ENCODE data around the gene FAM168B.
"Not testable (repeated sequence)": the region's sequence is repeated elsewhere in the genome, so short reads cannot be mapped to it uniquely, and the experiment has no call there.

Gene FAM168B

DNA sequence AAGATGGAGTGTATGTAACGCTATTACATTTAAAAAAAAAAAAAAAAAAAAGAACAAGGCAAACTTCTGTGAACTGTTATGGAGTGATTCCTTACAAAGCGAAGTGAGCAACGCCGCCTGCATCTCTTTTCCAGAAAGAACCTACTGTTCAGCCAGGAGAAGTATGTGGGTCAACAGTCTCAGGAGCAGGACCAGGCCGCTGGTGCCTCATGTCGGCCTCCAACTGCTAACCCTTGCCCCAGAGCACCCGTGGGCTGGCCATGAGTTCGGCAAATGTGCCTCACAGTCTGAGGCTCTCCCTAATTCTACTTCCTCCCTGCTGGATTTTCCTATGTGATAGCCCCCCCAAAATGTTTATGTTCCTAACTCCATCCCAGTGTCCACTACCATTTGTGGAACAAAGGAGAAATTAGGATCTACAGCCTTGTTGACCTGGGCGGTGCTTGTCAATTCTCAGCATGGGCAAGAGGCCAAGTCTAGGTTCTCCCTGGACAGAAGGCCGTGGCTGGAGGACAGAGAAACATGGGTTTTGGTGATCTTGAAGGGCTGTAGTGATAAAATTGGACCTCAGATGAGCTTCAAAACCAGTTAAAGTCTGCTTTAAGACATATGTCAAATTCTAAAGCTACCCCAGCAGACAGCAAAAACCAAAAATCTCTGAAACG, 15.9 kb downstream of the FAM168B start:
- H3K36me3 Mint-ChIP-seq = peaks cover 99% of the 10 kb centered on the region
- H3K4me3 Mint-ChIP-seq = no peak overlapping the region
- H3K27ac Mint-ChIP-seq = peak overlapping the region; percentile 67
- ATAC-seq (no peak), DNase-seq (ENCODE audit: low spot score in 2 of 2) (no peak)
- peaks cover 68% of the 10 kb centered on the region for H3K4me1 Mint-ChIP-seq
- H3K9me3 Mint-ChIP-seq = no peaks in the 10 kb centered on the region

DNA sequence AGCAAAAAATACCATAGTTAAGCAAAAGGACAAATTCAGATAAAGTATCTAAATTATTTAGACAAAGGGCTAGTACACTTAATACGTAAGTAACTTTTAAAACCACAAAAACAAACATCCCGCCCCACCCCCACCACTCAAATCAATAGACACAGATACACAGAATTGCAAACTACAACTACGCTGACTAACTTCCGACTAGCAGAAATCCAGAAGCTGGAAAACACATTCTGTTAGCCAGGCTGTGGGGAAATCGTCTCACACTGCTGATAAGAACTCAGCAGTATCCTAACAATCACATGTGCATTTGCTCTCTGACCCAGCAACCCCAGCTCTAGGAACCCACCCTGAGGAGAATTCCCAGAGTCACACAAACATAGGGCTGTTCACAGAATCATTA, 16.6 kb downstream of the FAM168B start:
- Mint-ChIP-seq H3K27ac (peak overlapping the region; percentile 84), H3K36me3 (peaks cover 99% of the 10 kb centered on the region), H3K9me3 (no peaks in the 10 kb centered on the region), H3K4me3 (no peak overlapping the region), H3K4me1 (peaks cover 66% of the 10 kb centered on the region)
- no peak for DNase-seq (ENCODE audit: low spot score in 2 of 2)
- ATAC-seq = no peak

DNA sequence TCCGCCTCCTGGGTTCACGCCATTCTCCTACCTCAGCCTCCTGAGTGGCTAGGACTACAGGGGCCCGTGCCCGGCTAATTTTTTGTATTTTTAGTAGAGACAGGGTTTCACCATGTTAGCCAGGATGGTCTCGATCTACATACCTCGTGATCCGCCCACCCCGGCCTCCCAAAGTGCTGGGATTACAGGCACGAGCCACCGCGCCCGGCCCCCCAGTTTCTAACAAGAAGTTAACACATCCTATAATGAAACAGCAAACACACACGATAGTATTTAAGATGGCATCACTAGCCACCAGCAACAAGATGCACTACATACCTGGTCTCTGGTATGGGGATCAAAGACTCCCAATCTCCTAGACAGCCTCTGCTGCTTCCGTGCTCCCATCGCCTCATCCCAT, 17.7 kb downstream of the FAM168B start:
- H3K4me3 Mint-ChIP-seq; H3K9me3 Mint-ChIP-seq; DNase-seq (ENCODE audit: low spot score in 2 of 2); ATAC-seq: not testable (repeated sequence)
- peaks cover 56% of the 10 kb centered on the region for H3K4me1 Mint-ChIP-seq
- H3K27ac Mint-ChIP-seq = peak overlapping the region; percentile 84
- H3K36me3 Mint-ChIP-seq = peaks cover 100% of the 10 kb centered on the region

DNA sequence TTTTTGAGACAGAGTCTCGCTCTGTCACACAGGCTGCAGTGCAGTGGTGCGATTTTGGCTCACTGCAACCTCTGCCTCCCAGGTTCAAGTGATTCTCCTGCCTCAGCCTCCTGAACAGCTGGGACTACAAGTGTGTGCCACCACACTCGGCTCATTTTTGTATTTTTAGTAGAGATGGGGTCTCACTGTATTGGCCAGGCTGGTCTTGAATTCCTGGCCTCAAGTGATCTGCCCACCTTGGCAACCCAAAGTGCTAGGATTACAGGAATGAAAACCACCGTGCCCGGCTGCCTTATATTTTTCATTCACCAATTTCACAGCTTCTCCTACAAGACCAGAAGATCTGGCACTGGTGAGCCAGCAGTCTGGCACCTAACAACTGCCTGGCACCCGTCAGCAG, 25.1 kb downstream of the FAM168B start:
- DNase-seq (ENCODE audit: low spot score in 2 of 2); H3K4me3 Mint-ChIP-seq; H3K9me3 Mint-ChIP-seq; ATAC-seq; H3K27ac Mint-ChIP-seq: not testable (repeated sequence)
- H3K36me3 Mint-ChIP-seq = peaks cover 98% of the 10 kb centered on the region
- H3K4me1 Mint-ChIP-seq = peaks cover 42% of the 10 kb centered on the region

DNA sequence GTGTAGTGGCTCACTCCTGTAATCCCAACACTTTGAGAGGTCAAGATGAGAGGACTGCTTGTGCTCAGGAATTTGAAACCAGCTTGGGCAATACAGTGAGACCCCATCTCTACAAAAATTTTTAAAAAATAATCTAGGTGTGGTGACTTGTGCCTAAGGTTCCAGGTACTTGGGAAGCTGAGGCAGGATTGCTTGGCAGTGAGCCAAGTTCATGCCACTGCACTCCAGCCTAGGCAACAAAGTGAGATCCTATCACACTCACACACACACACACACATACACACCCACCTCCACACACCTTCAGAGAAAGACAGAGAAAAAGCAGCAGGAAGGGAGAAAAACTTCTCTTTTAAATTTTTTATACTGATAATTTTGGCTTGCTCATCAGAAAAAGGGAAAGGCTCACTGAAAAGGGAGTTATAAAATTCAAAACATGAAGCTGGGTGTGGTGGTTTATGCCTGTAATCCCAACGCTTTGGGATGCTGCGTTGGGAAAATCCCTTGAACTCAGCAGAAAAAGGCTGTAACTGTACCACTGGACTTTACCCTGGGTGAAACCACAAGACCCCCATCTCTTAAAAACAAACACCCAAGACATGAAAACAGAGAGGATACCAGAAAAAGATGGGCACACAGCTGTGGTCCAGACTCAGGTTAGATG, 25.7 kb downstream of the FAM168B start:
- ATAC-seq (no peak), DNase-seq (ENCODE audit: low spot score in 2 of 2) (no peak)
- Mint-ChIP-seq H3K36me3 (peaks cover 97% of the 10 kb centered on the region), H3K4me3 (no peak overlapping the region), H3K4me1 (peaks cover 44% of the 10 kb centered on the region), H3K9me3 (no peaks in the 10 kb centered on the region), H3K27ac (peak overlapping the region; percentile 62)

DNA sequence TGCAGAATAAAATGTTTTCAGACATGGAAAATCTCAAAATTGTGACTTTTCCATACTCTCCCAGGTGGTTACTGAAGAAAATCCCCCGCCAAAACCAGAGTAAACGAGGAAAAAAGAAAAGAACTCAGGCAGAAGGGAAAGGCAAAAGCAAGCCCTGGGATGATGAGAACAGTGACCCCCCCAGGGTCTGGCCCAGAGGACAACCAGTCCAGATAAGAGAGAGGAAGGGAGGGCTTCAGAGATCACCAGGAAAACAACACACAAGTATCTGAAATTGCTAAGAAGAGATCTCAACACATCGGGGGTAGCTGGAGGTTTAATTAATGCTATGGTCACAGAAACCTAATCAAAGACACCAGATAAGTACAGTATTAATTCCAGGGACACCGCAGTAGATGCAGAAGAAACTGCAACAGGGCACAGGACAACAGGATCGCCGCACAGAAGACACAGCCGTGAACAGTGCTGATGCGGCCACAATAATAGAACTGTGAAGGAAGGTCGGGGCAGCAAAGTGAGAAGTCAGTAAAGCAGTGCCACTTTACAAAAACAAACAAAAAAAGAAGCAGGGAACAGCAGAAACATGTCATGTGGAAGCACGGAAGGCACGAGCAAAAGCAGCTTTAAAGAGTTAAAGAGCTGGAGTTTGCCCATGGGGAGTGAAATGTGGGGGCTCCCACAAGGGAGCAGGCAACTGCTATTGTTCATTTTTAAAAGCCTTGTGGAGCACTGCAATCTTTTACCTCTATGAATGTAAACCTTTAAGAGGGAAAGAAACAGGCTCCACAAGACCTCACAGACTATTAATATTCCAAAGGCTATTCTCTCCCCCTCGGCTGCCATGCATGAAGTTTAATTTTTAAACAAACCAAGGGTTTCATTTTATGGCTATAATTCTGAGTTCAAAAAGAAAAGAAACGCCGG, 28.4 kb downstream of the FAM168B start:
- Mint-ChIP-seq H3K9me3 (no peaks in the 10 kb centered on the region), H3K27ac (no peak overlapping the region), H3K36me3 (peaks cover 97% of the 10 kb centered on the region), H3K4me1 (peaks cover 58% of the 10 kb centered on the region), H3K4me3 (no peak overlapping the region)
- no peak for DNase-seq (ENCODE audit: low spot score in 2 of 2)
- ATAC-seq = no peak

DNA sequence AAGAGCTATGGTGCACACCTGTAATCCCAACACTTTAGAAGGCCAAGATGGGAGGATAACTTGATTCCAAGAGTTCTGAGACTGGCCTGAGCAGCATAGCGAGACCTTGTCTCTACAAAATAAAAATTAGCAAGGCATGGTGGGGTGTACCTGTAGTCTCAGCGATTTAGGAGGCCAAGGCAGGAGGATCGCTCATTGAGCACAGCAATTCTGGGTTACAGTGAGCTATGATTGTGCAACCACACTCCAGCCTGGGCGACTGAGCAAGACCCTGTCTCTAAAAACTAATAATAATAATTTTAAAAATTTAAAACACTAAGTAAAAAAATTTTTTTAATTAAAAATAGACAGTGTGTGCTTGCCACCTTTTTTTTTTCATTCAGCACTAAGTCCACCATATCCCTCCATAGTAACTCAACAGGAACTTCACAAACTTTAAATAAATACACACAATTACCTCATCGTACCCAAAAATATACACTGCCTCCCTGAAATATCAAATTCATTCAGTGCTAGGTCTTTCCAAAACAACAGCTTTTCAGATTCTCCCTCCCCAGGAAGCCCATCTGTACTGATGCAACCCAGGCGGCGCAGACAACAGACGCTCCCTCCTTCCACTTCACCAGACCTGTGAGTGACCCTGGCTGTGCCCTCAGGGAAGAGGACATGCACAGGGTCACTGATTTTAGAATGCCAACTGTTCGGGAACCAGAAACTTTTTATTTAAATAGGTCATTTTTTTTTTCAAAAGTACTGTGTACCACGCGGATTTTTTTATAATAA, 29.6 kb downstream of the FAM168B start:
- H3K4me3 Mint-ChIP-seq = no peak overlapping the region
- DNase-seq (ENCODE audit: low spot score in 2 of 2) = no peak
- H3K9me3 Mint-ChIP-seq = no peaks in the 10 kb centered on the region
- ATAC-seq = no peak
- no peak overlapping the region for H3K27ac Mint-ChIP-seq
- H3K4me1 Mint-ChIP-seq = peaks cover 65% of the 10 kb centered on the region
- peaks cover 97% of the 10 kb centered on the region for H3K36me3 Mint-ChIP-seq

DNA sequence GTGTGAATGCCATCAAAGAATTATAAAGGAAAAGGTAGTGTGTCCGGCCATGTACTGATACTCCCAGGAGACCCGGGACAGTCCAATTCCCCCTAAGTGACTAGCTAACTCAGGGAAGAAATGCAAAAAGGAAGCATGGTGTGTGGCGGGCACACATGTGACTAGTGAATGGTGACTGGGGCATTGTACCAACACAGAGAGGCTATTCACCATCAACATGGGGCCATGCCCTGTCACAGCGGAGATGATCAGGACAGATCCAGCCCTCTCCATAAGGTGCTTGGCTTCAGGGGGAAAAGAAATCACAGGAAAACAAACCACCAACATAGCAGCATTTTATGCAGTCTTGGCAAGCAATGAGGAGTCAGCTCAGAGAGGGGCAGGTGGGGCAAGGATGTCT, 34.3 kb downstream of the FAM168B start:
- DNase-seq (ENCODE audit: low spot score in 2 of 2) (no peak), ATAC-seq (no peak)
- Mint-ChIP-seq H3K36me3 (peaks cover 99% of the 10 kb centered on the region), H3K9me3 (no peaks in the 10 kb centered on the region), H3K4me1 (peaks cover 59% of the 10 kb centered on the region), H3K27ac (peak overlapping the region; percentile 17), H3K4me3 (no peak overlapping the region)

DNA sequence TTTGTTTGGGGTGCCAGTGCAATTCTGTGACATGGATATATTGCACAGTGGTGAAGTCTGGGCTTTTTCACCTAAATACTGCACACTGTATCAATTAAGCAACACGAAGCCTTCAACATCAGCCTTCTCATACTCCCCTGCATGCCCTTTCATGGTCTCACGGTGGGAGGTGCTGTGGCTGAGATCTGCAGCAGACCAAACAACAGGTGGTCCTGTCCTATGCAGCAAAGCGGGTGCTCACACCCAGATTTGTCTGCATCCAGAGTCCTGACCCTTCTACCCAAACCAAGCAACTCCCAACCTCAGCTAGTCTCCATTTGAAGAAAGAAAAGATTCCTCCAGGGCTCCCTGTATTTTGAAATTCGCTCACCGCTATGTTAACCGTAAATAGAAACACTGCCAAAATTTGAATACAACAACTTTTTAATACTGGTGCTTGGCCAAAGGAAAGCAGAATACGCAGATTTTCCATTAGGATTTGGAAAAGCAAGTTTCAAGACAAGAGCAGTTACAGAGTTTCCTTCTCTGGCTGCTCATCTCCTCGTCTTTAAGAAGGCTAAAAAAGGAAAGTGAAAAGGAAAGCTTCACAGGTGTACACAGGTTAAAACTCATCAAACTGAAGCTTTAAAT, 34.9 kb downstream of the FAM168B start:
- Mint-ChIP-seq H3K27ac (no peak overlapping the region), H3K4me1 (peaks cover 56% of the 10 kb centered on the region)

DNA sequence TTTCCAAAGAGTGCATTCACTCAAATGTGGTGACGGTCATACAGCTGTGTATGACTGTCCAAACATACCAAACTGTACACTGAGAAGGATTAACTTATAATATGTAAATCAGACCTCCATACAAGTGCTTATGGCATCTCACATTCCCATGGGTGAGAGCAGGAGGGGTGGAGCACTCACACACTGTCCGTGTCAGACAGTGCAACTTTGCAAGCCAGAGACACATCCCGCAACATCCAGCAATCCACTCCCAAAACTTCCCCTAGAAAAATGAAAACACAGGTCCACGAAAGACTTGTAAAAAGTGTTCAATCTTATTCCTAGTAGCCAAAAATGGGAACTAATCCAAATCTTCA, 36.4 kb downstream of the FAM168B start:
- H3K27ac Mint-ChIP-seq = peak overlapping the region; percentile 75
- H3K9me3 Mint-ChIP-seq = no peaks in the 10 kb centered on the region
- no peak for DNase-seq (ENCODE audit: low spot score in 2 of 2)
- H3K4me3 Mint-ChIP-seq = no peak overlapping the region
- H3K36me3 Mint-ChIP-seq = peaks cover 100% of the 10 kb centered on the region
- peaks cover 48% of the 10 kb centered on the region for H3K4me1 Mint-ChIP-seq
- ATAC-seq = no peak

More for the DNA sequence above, 34.9 kb downstream of the FAM168B start:
- no peak for DNase-seq (ENCODE audit: low spot score in 2 of 2)
- no peak for ATAC-seq
- Mint-ChIP-seq H3K9me3 (no peaks in the 10 kb centered on the region), H3K4me3 (no peak overlapping the region), H3K36me3 (peaks cover 99% of the 10 kb centered on the region)

DNA sequence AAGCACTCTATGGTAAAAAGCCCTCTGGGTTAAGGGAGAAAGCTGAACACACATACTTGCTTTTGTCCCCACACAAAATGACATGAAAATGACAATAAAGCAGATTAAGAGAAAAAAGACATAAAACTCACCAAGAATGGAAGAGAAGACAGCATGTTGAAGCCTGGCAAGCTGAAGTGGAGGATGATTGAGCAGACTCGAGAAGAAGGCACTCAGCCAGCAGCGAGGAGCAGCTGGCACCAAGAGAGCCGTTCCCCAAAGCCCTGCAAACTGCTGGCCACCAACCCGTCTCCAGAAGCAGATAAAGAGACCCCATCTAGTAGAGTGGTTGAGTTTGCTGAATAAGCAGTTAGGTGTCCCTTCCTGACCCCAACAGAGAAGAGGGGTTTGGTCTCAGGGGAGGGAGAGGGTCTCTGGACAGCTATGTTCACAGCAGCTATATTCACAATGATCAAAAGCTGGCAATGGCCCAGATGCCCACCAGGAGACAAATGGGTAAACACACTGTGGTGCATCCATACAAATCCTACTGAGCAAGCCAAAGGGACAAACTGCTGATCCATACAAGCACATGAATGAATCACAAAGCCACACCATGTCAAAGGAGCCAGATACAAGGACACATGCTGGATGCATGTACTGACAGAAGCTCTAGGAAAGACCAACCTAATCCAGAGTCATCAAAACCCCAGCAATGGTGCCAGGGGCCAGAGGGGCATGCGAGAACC, 36.9 kb downstream of the FAM168B start:
- H3K36me3 Mint-ChIP-seq = peaks cover 100% of the 10 kb centered on the region
- no peaks in the 10 kb centered on the region for H3K9me3 Mint-ChIP-seq
- DNase-seq (ENCODE audit: low spot score in 2 of 2) = no peak
- peak overlapping the region; percentile 75 for H3K27ac Mint-ChIP-seq
- no peak for ATAC-seq
- peaks cover 47% of the 10 kb centered on the region for H3K4me1 Mint-ChIP-seq
- H3K4me3 Mint-ChIP-seq = no peak overlapping the region

DNA sequence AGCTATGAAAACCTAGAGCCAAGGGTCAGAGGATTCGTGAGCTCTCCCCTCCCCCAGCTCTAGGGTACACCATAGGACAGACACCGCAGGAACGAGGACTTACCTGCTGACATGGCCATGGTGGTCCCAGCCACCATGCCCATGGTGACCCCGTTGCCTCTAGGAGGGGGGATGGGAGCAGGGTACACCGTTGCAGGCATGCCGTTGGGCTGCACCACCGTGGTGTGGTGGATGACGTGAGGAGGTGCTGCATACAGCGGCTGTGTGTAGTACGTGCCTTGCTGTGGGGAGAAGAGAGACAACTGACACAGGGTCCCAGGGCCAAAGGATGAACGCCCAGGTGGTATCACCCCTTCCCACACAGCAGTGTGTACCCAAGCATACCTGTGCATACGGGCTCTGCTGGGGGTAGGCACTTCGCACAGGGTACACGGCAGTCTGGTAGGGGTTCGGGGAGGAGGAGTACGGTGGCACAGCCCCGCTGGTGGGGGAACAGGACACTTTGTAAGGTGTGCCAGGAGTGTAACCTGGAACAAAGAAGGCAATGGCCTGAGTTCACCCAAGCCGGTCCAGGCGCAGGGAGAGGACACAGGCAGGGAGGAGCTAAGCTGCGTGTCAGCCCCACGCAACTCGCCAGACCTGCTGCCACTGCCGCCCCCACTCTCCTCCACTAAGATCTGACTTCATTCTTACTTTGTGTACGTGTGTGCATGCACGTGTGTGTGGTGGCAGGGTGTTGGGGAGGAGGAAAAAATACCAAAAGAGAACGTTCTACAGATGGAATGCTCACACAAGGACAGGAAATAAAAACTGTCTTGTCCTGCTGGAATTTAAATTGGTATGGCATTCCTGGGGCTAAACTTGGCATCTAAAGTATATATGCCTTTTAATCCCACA, 37.8 kb downstream of the FAM168B start:
- Mint-ChIP-seq H3K36me3 (peaks cover 100% of the 10 kb centered on the region), H3K27ac (peak overlapping the region; percentile 80), H3K9me3 (no peaks in the 10 kb centered on the region), H3K4me3 (no peak overlapping the region), H3K4me1 (peaks cover 41% of the 10 kb centered on the region)
- ATAC-seq (no peak), DNase-seq (ENCODE audit: low spot score in 2 of 2) (no peak)

DNA sequence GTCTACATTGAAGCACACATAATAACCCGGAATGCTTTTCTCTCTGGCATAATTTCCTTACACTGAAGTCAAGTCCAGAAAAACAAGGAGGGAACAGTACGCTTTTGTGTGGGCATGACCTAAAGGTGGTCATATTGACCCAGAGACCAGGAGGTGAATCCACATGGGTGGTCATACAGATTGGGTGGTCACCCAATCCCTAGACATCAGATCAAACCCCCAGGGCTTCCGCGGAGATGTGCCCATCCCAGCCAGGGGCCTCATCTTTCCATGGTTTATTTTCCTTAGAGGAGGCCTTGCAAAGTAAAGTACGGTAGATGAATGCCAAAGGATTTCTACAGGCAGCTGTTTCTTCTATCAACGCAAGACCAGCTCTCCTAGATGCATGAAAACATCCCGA, 38.8 kb downstream of the FAM168B start:
- no peak overlapping the region for H3K4me3 Mint-ChIP-seq
- H3K4me1 Mint-ChIP-seq = peaks cover 39% of the 10 kb centered on the region
- ATAC-seq = no peak
- peaks cover 100% of the 10 kb centered on the region for H3K36me3 Mint-ChIP-seq
- DNase-seq (ENCODE audit: low spot score in 2 of 2) = no peak
- H3K9me3 Mint-ChIP-seq = no peaks in the 10 kb centered on the region
- no peak overlapping the region for H3K27ac Mint-ChIP-seq

Measured in stimulated activated effector memory CD8-positive, alpha-beta T cell treated with anti-CD3 and anti-CD28 coated beads, Interleukin-12 subunit alpha, Interleukin-12 subunit beta, amount 100 ng/mL, for 72 hours (primary cell).